CD4-positive, alpha-beta T cell treated with Interleukin-4 for 4 hours (primary cell): ENCODE data around the gene SPX.

Source experiments
- DNase-seq: peaks from one replicate; pipeline ENCODE4 v3.0.0-alpha.2; 2020

The SPX gene, protein sequence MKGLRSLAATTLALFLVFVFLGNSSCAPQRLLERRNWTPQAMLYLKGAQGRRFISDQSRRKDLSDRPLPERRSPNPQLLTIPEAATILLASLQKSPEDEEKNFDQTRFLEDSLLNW

DNA sequence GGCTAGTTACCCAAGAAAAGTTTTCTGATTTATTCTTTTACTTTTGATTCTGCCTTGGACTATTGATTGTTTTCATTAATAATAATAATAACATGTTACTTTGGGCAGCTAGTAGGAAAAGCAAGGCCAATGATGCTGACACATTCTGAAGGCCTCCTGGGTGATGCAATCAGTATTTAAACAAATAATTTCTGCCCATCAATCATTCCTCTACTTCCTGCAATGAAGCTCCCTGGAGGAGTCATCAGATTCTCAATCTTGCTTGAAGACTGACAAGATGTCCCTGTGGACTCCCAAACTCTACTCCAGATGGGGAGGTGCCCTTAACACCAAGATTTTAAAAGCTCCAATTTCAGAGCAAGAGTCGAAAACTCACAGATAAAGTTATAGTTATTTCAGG, at the start of gene SPX:
TSS of gene SPX (plus strand) at position 244 of the 400 bp plus-strand sequence. CDS start 177 bp downstream, outside the sequence.
- no peak for DNase-seq

DNA sequence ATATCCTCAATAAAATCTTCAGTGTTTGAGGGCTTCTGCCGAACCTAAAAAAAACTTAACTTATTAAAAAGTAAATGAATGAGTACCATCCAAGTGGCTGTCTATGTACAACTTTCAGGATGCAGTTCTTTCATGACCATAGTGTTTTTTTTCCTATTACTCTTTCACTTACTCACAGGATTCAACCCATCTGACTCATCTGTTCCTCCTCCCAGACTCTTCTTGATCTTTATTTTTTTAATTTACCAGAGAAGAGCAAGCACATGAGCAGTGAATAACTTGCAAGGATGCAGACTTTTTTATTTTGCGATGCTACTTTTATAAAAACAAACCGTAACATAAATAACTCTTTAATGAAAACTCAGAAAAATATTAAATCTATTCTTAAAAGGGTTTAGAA, 49.1 kb upstream of the SPX start:
- peak; percentile 17 for DNase-seq

DNA sequence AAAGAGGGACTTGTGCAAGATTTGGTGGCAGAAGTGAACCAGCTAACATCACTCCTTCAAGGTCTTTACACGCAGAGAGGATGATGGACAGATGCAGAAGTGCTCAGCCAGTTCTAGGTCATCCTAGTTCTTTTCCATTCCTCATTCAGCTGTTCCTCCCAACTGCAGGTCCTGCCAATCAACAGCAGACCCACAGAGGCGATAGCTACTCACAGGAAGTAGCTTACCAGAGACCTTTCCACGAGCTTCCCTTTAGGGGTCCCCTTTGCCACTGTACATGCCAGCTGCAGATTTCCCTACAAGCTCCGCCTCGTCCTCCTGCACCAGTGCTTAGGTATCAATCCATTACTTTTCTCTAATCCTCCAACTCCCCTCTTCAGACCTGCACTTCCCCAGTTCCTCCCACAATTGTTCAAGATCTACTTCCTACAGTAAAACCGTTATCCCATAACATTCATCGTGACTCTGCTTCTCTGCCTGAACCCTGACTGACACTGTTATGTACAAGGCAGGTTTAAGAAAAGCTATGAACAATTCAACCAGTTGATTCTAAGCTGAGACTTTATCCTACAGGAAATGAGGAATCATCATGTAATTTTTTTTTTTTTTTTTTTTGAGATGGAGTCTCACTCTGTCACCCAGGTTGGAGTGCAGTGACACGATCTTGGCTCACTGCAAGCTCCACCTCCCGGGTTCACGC, 47.2 kb upstream of the SPX start:
- DNase-seq: no peak

DNA sequence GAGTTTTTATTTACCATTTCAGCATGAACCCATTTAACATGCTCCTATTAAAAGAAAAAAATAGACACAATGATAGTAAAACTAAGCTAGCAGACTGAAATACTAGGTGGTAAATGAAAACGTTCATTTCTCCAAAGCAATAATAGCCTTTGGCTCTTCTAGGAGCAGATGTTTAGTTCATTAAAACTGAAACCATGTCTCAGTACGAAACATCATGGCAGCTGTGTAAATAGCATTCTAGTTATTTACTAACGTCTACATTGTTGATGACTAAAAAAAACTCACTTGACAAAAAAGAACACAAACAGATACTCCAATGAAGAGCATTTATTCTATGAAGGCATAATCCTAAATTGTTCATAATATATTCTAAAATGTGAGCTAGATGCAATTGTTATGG, 42.6 kb upstream of the SPX start:
- no peak for DNase-seq

DNA sequence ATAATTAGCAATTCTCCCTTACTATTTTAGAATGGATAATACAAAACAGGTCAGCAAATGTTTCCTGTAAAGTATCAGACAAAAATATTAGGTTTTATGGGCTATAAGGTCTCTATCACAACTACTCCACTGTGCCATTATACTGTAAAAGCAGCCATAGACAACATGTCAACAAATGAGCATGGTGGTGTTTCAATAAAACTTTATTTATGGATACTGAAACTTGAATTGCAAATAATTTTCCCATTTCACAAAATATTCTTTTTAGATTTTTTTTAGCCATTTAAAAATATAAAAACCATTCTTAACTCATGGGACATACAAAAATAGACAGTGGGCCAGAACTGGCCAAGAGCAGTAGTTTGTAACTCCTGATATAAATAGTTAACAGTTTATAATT, 40.1 kb upstream of the SPX start:
- DNase-seq: no peak

DNA sequence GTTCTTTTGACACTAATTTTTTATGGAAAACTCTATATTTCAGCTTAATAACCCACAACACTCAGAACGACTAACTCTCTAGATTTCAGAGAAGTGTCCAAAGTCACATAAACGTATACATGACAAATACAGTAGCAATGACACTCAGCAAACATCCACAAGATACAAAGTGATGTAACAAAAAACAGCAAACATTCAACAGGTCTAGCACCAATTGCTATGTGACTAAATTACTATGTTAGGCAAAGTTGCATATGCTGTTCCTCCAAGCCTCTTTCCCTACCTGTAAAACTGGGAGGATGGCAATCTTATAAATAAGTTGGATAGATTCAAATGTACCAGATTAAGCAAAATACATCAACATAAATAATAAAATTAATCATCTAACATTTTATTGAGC, 26.3 kb upstream of the SPX start:
- no peak for DNase-seq

DNA sequence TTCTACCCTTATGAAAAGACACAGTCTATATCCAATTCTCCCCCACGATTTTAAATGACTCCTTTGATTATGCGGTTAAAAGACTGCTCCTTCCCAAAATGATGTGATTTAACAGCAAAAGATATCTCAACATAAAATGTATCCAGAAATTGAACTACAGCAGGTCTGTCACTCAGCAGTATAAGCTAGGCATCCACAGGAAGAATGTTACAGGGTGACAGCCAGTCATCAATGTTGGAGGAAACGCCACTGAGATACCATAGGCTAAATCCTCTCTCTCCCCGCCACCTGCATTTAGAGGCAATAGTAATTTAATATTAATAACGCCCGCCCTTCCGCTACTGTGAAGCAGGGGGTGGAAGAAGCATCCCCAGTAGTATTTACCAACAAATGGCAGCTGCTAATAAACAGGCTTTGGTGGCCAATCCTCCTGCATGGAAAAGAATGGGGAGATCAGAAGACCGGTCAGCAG, 25.3 kb upstream of the SPX start:
- DNase-seq: peak; percentile 23

DNA sequence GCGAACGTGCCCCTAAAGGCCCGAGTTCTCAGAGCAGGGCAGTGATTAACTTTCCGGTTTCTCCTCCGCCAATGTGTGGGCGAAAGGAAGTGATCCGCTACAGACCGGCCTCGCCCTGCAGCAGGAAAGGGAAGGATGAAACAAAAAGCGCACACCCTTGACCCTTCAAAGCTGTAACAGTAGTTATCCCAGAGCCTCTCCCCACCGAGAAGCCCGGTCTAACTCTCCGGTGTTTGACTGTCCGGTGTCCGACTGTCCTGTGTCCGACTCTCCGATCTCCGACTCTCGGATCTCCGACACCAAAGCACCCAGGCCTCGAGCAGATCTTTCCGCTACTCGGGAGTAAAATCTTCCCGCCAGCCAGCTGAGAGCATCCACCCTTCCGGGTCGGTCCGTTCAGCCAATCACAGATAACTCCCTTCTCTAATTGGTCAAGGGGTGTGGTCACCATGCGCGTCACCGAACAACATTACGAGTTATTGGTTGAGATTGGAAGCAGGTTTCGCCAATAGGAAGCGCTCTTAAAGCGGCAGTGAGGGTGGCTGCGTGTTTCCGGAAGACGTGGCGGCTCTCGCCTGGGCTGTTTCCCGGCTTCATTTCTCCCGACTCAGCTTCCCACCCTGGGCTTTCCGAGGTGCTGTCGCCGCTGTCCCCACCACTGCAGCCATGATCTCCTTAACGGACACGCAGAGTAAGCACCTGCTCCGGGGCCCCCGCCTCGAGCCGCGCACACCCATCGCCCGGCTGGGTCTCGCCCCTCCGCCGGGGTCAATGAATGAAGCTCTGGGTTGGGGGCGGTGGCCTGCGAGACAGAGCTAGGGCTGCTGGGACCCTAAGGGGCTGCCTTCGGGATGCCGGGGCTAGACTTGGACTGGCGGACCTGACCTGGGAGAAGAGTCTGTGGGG, 24.6 kb upstream of the SPX start, which contains the start of the genes GOLT1B and RECQL:
TSS of gene GOLT1B (plus strand) at position 532 of the 906 bp plus-strand sequence. CDS start at position 667, 135 bp downstream.
TSS of gene RECQL (minus strand) at position 378 of the 906 bp plus-strand sequence. CDS start 2,065 bp downstream, outside the sequence.
- DNase-seq: peak; percentile 96

DNA sequence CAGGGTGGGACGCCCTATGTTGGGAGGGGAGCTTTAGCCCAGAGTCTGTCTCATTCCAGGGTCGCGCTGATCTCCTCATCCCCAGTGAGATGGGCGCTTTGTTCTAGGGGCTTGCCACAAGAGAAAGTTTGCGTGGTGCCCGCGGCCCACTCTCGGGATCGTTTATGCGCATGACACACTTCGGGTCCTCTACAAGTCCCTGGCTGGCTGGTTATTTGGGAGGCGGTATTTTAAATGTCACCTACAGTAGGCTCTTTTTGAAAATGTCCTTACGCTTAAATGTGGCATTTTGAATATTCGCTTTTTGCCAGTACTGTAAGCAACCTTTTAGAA, 24.0 kb upstream of the SPX start:
- peak; percentile 32 for DNase-seq

DNA sequence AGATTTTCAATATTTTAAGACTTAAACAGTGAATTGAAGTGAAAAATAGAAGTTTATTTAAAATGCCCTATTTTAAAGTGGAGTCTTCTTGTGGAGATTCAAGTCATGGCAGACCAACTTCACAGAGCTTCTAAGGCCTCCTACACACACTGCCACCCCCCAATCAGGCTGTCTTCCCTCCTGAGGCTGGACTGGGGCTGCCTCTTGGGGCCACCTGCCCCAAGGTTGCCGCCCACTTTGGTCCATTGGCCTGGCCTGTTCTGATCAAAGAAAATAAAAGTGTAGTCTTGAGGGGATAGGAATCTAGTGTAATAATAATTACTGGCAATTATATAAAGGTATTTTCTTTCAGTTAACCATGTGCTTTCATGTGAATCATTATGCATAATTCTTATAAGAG, 23.2 kb upstream of the SPX start:
- DNase-seq: no peak

DNA sequence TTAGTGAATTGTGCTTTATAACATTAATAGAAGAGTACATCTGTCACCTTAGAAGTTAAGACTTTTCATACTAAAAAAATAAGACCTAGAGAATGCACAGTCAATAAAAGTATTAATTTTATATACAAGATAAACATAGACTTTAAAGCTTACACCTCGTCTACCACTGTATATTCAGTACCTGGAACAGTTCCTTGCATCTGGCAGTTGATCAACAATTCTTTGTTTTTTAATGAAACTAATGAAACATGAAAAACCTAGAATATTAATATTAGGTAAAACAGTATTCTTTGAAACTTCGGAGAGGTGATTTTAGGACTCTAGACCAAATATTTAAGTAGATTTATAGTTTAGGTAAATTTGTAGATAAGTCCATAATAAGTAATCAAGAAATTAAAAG, 20.2 kb upstream of the SPX start:
- DNase-seq: no peak

DNA sequence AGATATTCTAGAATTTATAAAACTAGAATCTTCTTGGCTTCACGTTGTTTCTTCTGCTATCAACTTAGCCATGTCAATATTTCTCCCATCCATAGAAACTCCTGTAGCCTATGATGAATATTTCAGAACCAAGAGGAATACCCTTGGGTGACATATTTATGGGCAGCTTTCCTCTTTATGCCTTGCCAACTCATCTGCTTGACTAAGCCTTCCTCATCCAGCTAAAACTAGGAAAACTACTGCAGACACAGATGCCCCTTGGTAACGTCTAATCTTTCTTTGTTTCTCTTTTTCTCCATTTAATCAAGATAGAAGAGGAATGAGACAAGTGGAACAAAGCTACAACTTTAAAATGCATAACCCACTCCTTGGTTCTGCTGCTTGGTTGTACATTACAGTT, 18.2 kb upstream of the SPX start:
- no peak for DNase-seq

DNA sequence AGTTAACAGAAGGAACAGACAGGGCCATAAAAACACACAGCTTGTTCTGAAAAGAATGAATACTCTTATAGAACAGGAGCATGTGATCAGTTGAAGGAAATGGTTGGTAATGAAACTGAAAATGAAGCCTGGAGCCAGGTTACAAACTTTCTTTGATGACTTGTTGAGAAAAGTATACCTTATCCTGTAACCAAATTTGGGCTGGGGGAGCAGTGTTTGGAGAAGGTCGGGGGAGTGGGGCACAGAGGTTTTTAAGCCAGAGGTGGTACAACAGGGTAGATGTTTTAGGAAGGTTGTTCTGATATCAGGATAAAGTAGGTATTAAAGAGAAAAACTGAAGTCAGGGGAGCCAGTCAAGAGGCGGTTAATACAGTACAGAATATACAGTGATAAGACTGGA, 16.3 kb upstream of the SPX start:
- peak; percentile 41 for DNase-seq

DNA sequence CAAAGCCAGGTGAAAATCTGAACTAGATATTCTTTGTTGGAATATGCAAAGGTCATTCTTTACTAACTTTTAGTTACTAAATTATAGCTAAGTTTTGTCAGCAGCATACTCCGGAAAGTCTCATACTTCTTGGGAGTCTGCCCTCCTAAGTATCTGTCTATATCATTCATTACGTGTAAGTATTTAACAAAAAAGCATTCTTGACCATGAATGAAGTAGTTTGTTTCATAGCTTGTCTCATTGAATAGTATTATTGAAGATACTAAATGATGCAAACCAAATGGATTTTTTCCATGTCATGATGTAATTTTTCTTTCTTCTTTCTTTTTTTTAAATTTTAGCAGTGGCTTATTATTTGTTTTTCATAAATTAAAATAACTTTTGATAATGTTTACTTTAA, 9.8 kb upstream of the SPX start:
- DNase-seq: no peak

DNA sequence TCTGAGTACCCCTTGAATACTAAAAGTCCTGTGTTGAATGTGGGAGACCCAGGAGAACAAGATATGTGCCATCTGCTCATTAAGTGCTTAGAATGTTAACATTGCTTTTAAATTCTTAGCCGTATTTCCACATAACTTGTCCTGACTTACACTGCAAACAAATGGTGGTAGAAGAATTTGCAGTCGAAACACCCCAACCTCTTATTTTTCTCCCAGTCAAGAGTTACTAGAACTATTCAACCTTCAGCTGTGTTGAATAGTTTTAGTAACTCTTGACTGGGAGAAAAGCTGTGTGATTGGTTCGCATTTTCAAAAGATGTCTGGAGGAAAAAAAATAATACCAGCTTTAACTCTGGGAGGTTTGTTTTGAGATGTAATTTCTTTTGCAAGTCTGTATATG, 7.6 kb upstream of the SPX start:
- DNase-seq: no peak

DNA sequence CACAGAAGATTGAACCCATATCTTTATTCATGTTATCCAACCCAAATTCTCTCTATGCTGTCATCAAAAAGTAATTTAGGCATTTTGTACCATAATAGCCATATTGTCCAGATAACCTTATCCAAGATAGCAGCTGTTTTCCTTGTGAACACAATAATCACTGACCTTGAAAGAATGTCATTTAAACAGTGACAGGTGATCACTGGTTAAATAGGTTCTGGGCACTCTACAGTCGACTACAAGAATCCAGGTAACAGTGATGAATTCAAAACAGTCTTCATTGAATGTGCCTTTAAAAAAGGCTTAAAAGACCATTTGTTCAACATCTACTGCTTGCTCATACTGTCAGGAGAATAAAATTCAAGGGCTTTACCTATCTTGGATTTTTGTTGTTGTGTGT, 4.6 kb upstream of the SPX start:
- no peak for DNase-seq

DNA sequence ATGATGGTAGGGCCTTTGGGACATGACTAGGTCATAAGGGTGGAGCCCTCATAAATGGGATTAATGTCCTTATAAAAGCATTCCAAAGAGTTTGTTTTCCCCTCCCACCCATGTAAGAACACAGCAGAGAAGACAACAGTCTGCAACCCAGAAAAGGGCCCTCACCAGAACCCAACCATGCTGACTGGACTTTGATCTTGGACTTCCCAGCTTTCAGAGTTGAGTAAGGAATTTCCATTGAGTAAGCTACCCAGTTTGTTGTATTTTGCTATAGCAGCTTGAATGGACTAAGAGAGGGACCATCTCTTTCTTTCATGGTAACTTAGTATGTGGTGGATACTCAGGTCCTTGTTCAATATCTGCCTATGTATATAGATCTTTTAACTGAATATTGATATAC, 2.9 kb upstream of the SPX start:
- DNase-seq: no peak

DNA sequence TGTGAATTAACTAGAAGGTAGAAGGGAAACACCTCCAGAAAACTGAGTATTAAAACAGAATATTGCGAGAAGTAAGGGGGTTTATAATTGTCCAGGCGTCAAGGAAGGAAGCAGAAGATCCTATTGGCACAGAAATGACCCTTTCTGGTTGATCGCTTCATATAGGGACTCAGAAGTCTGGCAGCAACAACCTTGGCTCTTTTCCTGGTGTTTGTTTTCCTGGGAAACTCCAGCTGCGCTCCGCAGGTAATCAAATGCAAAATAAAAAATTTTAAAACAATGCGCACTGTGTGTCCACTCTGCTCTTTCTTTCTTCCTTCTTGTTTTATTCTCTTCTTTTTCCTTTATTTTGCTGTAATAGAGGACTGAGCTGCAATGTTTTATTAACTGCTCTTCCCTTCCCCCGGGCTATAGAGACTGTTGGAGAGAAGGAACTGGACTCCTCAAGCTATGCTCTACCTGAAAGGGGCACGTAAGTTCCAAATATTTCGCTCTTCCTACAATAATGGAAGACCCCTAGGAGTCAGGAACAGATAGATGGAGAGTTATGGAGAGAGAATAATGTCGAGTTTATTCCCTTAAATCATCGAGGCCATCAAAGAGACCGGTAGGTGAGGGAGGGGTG, 737 bp downstream of the SPX start:
- no peak for DNase-seq

DNA sequence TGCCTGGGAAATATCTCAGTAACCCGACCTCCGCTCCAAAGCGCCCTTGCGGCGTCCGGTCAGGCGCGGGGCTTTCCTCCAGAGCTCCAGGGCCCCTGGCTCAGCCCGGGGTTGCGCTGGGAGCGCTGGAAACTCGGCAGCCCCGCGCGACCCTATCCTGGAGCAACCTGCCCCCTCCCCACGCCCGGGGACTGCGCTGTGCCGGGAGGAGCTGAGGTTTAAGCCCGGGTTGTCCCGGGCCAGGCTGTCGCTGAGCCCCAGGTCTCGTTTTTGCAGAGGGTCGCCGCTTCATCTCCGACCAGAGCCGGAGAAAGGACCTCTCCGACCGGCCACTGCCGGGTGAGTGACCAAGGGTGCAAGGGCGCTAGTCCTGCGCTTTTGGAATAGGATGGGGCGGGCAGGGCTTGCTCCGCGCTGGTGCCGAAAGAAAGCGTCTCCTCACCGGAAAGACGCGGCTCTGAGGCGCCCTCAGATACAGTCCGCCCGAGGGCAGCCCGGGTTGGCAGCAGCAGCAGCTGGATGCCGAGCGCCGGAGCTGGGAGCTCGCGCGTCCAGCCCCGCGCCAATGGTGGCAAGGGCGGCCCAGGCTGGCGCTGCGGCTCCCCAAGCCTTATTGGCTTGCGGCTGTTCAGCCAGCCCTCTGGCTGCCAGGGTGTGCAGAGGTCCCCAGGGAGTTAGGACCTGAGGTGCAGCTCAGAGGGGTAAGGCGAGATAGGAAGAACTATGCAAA, 1.5 kb downstream of the SPX start:
- peak; percentile 34 for DNase-seq

DNA sequence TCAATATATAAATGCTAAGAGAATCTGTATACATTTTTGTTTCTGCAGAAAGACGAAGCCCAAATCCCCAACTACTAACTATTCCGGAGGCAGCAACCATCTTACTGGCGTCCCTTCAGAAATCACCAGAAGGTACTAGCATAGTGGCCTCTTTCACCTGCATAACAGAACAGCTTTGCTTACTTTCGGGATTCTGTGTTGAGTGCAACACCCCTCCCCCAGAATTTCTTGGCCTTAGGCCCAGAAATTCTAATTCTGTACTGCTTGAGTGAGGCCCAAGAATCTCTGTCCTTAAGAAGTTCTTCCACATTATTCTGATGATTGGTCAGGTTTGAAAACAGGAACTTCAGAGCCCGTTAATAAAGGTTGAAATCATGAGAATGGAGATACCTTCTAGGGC, 2.9 kb downstream of the SPX start:
- no peak for DNase-seq

DNA sequence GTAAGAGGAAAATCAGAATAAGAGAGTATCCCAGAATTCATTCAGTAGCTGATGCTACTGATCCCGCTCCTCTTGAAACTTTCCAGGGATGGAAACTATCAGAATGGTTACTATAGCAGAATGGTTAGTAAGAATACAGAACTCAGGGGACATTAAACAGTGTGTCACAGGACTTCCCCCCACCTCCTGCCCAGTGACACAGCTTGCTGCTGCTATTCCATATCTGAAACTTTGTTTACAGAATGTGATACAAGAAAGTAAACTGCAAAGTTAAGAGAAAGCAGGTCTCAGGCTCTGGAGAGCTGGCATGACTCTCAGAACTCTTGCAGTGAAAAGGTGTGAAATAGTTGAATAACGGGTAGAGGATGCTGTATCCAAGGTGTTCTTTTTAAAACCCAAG, 3.4 kb downstream of the SPX start:
- no peak for DNase-seq

DNA sequence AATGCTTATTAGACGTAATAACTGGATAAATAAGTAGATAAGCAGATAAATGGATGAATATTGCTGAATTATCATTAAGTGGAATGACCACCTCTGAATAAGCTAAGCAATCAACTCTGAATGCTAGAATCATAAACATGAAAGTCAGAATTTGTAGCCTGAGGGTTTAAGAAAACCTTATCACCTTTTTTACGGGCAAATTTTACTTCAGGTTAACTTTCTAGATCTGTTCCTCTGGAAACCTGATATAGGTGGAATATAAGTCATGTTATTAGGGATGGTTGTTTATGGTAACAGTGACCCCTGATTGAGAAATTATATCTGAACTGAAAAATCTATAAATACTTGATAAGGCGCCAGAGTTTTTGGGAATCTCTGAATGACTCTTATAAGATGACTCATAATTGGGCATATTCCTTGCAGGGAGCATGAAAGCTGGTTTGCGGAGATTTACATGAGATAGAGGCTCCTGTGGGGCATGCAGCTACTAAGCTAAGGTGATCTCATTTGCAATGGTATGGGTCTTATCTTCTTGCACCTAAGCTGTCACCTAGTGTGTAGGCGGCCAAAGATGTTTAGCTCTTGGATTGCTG, 12.1 kb downstream of the SPX start:
- no peak for DNase-seq
